ENCODE results near the gene ACRBP. TPM values are rescaled to one million over a fixed set of nuclear protein-coding genes. Genes with fewer than 3 reads are reported as not detected.
"Not testable (repeated sequence)": the region's sequence is repeated elsewhere in the genome, so short reads cannot be mapped to it uniquely, and the experiment has no call there.

ACRBP gene
- total and polyA plus RNA-seq, 11 donors: 0.32 to 7.2 (median 0.74) TPM; not detected in 1

- H3K4me1 ChIP-seq: peaks cover 9 to 48% (median 41%) of the 10 kb centered on the region in 12 donors
- DNase-seq (peak; percentile 64 to 80 (median 77)), ATAC-seq (peak in 2 of 4 donors; percentile 2 to 10)
- TF ChIP-seq POLR2A (IDR thresholded peaks at IDR 0.05) (no peak), CTCF (IDR thresholded peaks at IDR 0.05) (no peak)
- WGBS, 4 donors: 17 to 26% (median 22%) methylated on average over 5 to 6 of the region's 6 CpGs
- intact Hi-C loops (cut with DNase I): loop anchor here in 3 of 10 donors (5.0 kb wide), 2 partner anchors 36 to 41 kb away; partner anchors contain the start of gene NOP2 (in 2 of the 3)
- peaks cover 0 to under 1% (median 0%) of the 10 kb centered on the region in 12 donors for H3K9me3 ChIP-seq
- peaks cover 0 to 63% (median 47%) of the 10 kb centered on the region in 9 donors for H3K36me3 ChIP-seq
- peak overlapping the region in 10 of 12 donors; percentile 30 to 100 (median 54) for H3K27ac ChIP-seq
- H3K27me3 ChIP-seq: no peaks in the 10 kb centered on the region
- H3K4me3 ChIP-seq: peak overlapping the region in 8 of 12 donors; percentile 10 to 97 (median 52)
Observed at GRCh38 chr12:6603095-6603567, 44.1 kb downstream of the ACRBP start.

DNA sequence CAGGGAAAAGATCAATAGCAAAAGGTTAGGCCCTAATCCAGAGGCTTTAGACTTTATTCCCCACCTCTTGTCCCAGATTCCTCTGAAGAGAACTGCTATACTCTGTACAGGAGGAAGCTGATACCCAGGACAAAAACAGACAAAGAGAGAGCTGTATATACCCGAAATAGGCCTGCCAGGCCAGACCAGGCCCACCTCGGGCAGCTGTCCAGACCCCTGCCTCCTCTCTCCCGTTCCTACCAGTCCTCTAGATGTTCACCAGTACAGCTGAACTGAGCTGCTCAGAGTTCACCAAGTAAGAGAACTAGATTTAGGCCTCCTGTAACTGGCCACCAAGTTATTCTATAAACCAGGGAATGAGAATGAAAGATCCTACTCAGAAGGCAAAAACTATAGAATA is 44.7 kb downstream of the ACRBP start:
- no peak for ATAC-seq
- H3K4me1 ChIP-seq: peaks cover 9 to 43% (median 40%) of the 10 kb centered on the region in 12 donors
- peak overlapping the region in 10 of 12 donors; percentile 2 to 100 (median 49) for H3K27ac ChIP-seq
- intact Hi-C loops (cut with DNase I): loop anchor here in 3 of 10 donors (5.0 kb wide), 2 partner anchors 35 to 40 kb away; partner anchors contain the start of gene NOP2 (in 2 of the 3)
- no peak for DNase-seq
- no peaks in the 10 kb centered on the region for H3K27me3 ChIP-seq
- TF ChIP-seq CTCF (IDR thresholded peaks at IDR 0.05) (no peak), POLR2A (IDR thresholded peaks at IDR 0.05) (no peak)
- H3K36me3 ChIP-seq: peaks cover 0 to 69% (median 53%) of the 10 kb centered on the region in 9 donors
- H3K4me3 ChIP-seq: peak overlapping the region in 2 of 12 donors; percentile 25 to 80
- H3K9me3 ChIP-seq: no peaks in the 10 kb centered on the region
- WGBS, 4 donors: 30 to 44% (median 41%) methylated on average over 3 of the region's 3 CpGs

DNA sequence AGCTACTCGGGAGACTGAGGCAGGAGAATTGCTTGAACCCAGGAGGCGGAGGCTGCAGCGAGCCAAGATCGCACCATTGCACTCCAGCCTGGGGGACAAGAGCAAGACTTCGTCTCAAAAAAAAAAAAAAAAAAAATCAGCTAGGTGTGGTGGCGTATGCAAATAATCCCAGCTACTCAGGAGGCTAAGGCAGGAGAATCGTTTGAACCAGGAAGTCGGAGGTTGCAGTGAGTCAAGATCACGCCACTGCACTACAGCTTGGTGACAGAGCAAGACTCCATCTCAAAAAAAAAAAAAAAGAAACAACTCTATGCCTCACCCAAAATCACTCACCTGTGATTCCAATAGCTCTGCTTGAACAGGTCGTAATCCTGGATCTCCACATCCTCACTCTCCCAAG is 51.6 kb downstream of the ACRBP start:
- ATAC-seq; intact Hi-C loops (cut with DNase I); H3K27me3 ChIP-seq; DNase-seq; H3K4me3 ChIP-seq; H3K4me1 ChIP-seq; H3K9me3 ChIP-seq; H3K27ac ChIP-seq: not testable (repeated sequence)
- peaks cover 11 to 100% (median 100%) of the 10 kb centered on the region in 9 donors for H3K36me3 ChIP-seq
- WGBS, 4 donors: 87 to 92% (median 88%) methylated on average over 10 of the region's 10 CpGs

DNA sequence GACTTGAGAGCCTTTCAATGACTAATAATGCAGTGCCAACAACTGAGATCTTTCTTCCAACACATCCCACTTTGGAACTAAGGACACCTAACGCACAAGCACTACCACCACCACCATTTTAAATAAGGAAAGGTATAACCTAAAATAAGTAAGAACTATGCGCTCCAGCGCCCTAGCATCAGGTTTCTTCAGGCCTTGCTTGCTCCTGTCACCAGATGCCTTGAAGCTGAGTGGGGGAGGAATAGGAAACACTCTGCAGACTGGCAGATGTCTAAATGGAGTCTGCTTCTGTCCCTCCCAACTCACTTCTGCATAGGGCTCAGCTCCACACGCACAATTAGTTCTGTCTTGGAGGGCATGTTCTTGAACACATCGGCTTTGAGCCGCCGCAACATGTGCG is 55.1 kb downstream of the ACRBP start:
- H3K9me3 ChIP-seq: no peaks in the 10 kb centered on the region
- no peaks in the 10 kb centered on the region for H3K27me3 ChIP-seq
- intact Hi-C loops (cut with DNase I): no loop called here
- H3K36me3 ChIP-seq: peaks cover 11 to 100% (median 100%) of the 10 kb centered on the region in 9 donors
- ATAC-seq: no peak
- H3K4me3 ChIP-seq: no peak overlapping the region
- no peak overlapping the region for H3K27ac ChIP-seq
- no peak for DNase-seq
- peaks cover 0 to 8% (median 0%) of the 10 kb centered on the region in 12 donors for H3K4me1 ChIP-seq
- no peak for TF ChIP-seq CTCF (IDR thresholded peaks at IDR 0.05)
- no peak for TF ChIP-seq POLR2A (IDR thresholded peaks at IDR 0.05)
- 89 to 93% (median 91%) methylated on average over 8 of the region's 8 CpGs for WGBS, 4 donors

Other genes starting within 250 kb of the ACRBP start
- gene CD27, start 202.5 kb downstream of the ACRBP start, total RNA-seq: 1 to 10 TPM in 1 of 9 donors, under 1 TPM in 3, not detected in 5; 0.27 to 5.3 (median 0.42) TPM
- under 1 TPM in 1 of 2 donors, not detected in 1; 0.19 TPM for gene CD27, start 202.5 kb downstream of the ACRBP start, polyA plus RNA-seq
- gene TAPBPL, start 195.4 kb downstream of the ACRBP start, total RNA-seq: 10 to 100 TPM in 8 of 9 donors, 1 to 10 TPM in 1; 6.9 to 55.6 (median 14.1) TPM
- gene TAPBPL, start 195.4 kb downstream of the ACRBP start, polyA plus RNA-seq: 10 to 100 TPM in 1 of 2 donors, 1 to 10 TPM in 1; 5.4 to 10.2 TPM
- gene VAMP1, start 176.8 kb downstream of the ACRBP start, total RNA-seq: 1 to 10 TPM; 2.1 to 8.3 (median 3.4) TPM
- gene VAMP1, start 176.8 kb downstream of the ACRBP start, polyA plus RNA-seq: 1 to 10 TPM; 2.7 to 6.2 TPM
- gene MRPL51, start 154.2 kb downstream of the ACRBP start, total RNA-seq: 100 to 1,000 TPM in 8 of 9 donors, 10 to 100 TPM in 1; 95.6 to 300 (median 228) TPM
- 100 to 1,000 TPM; 164 to 210 TPM for gene MRPL51, start 154.2 kb downstream of the ACRBP start, polyA plus RNA-seq
- 10 to 100 TPM in 8 of 9 donors, 1 to 10 TPM in 1; 8.4 to 22.4 (median 11.3) TPM for gene NCAPD2, start 153.3 kb downstream of the ACRBP start, total RNA-seq
- gene NCAPD2, start 153.3 kb downstream of the ACRBP start, polyA plus RNA-seq: 1 to 10 TPM; 3.3 to 8.1 TPM
- gene GAPDH, start 112.9 kb downstream of the ACRBP start, total RNA-seq: 1,000 to 10,000 TPM; 3,379 to 7,430 (median 4,887) TPM
- 1,000 to 10,000 TPM; 4,589 to 6,374 TPM for gene GAPDH, start 112.9 kb downstream of the ACRBP start, polyA plus RNA-seq
- gene IFFO1, start 91.4 kb downstream of the ACRBP start, total RNA-seq: 10 to 100 TPM; 13.2 to 27.5 (median 15.0) TPM
- gene IFFO1, start 91.4 kb downstream of the ACRBP start, polyA plus RNA-seq: 10 to 100 TPM; 10.3 to 15.4 TPM
- gene NOP2, start 79.1 kb downstream of the ACRBP start, total RNA-seq: 10 to 100 TPM; 12.9 to 23.8 (median 16.5) TPM
- gene NOP2, start 79.1 kb downstream of the ACRBP start, polyA plus RNA-seq: 10 to 100 TPM; 15.4 to 30.1 TPM
- 100 to 1,000 TPM; 131 to 237 (median 160) TPM for gene CHD4, start 40.1 kb downstream of the ACRBP start, total RNA-seq
- 100 to 1,000 TPM; 144 to 189 TPM for gene CHD4, start 40.1 kb downstream of the ACRBP start, polyA plus RNA-seq
- gene LPAR5, start 11.5 kb downstream of the ACRBP start, total RNA-seq: 10 to 100 TPM in 1 of 9 donors, 1 to 10 TPM in 8; 3.7 to 11.7 (median 4.8) TPM
- 1 to 10 TPM; 3.5 to 4.7 TPM for gene LPAR5, start 11.5 kb downstream of the ACRBP start, polyA plus RNA-seq
- 10 to 100 TPM; 17.4 to 39.0 (median 24.7) TPM for gene ING4, start 15.7 kb upstream of the ACRBP start, total RNA-seq
- gene ING4, start 15.7 kb upstream of the ACRBP start, polyA plus RNA-seq: 10 to 100 TPM; 14.6 to 23.6 TPM
- 10 to 100 TPM; 19.4 to 38.1 (median 25.2) TPM for gene ZNF384, start 41.9 kb upstream of the ACRBP start, total RNA-seq
- gene ZNF384, start 41.9 kb upstream of the ACRBP start, polyA plus RNA-seq: 10 to 100 TPM; 15.0 to 29.7 TPM
- under 1 TPM in 3 of 9 donors, not detected in 6; 0.11 to 0.32 (median 0.22) TPM for gene PIANP, start 53.4 kb upstream of the ACRBP start, total RNA-seq
- gene PIANP, start 53.4 kb upstream of the ACRBP start, polyA plus RNA-seq: under 1 TPM; 0.15 to 0.28 TPM
- 10 to 100 TPM; 56.7 to 96.4 (median 82.6) TPM for gene COPS7A, start 76.6 kb upstream of the ACRBP start, total RNA-seq
- 100 to 1,000 TPM in 1 of 2 donors, 10 to 100 TPM in 1; 54.1 to 108 TPM for gene COPS7A, start 76.6 kb upstream of the ACRBP start, polyA plus RNA-seq
- gene MLF2, start 105.7 kb upstream of the ACRBP start, total RNA-seq: 100 to 1,000 TPM; 126 to 207 (median 152) TPM
- gene MLF2, start 105.7 kb upstream of the ACRBP start, polyA plus RNA-seq: 100 to 1,000 TPM; 136 to 231 TPM
- 100 to 1,000 TPM in 5 of 9 donors, 10 to 100 TPM in 4; 72.9 to 227 (median 100) TPM for gene PTMS, start 118.9 kb upstream of the ACRBP start, total RNA-seq
- gene PTMS, start 118.9 kb upstream of the ACRBP start, polyA plus RNA-seq: 100 to 1,000 TPM; 274 to 331 TPM
- gene LAG3, start 125.1 kb upstream of the ACRBP start, total RNA-seq: 1 to 10 TPM in 2 of 9 donors, under 1 TPM in 3, not detected in 4; 0.10 to 1.5 (median 0.43) TPM
- gene LAG3, start 125.1 kb upstream of the ACRBP start, polyA plus RNA-seq: under 1 TPM; 0.03 to 0.34 TPM
- gene CD4, start 142.1 kb upstream of the ACRBP start, total RNA-seq: 10 to 100 TPM in 2 of 9 donors, 1 to 10 TPM in 7; 3.0 to 71.9 (median 5.4) TPM
- gene CD4, start 142.1 kb upstream of the ACRBP start, polyA plus RNA-seq: 1 to 10 TPM; 1.1 to 3.2 TPM
- gene GPR162, start 174.4 kb upstream of the ACRBP start, total RNA-seq: 1 to 10 TPM; 1.8 to 5.2 (median 2.9) TPM
- gene GPR162, start 174.4 kb upstream of the ACRBP start, polyA plus RNA-seq: 1 to 10 TPM; 4.4 to 7.7 TPM
- 10 to 100 TPM in 7 of 9 donors, 1 to 10 TPM in 2; 4.2 to 26.7 (median 16.6) TPM for gene P3H3, start 181.0 kb upstream of the ACRBP start, total RNA-seq
- 10 to 100 TPM; 11.5 to 29.9 TPM for gene P3H3, start 181.0 kb upstream of the ACRBP start, polyA plus RNA-seq
- 10 to 100 TPM in 2 of 9 donors, 1 to 10 TPM in 6, under 1 TPM in 1; 0.64 to 12.4 (median 6.2) TPM for gene GNB3, start 193.5 kb upstream of the ACRBP start, total RNA-seq
- 1 to 10 TPM; 1.9 to 6.2 TPM for gene GNB3, start 193.5 kb upstream of the ACRBP start, polyA plus RNA-seq
- gene CDCA3, start 203.9 kb upstream of the ACRBP start, total RNA-seq: 1 to 10 TPM in 1 of 9 donors, under 1 TPM in 7, not detected in 1; 0.44 to 8.3 (median 0.96) TPM
- under 1 TPM; 0.42 to 0.65 TPM for gene CDCA3, start 203.9 kb upstream of the ACRBP start, polyA plus RNA-seq
- 10 to 100 TPM; 42.0 to 96.8 (median 61.6) TPM for gene USP5, start 204.7 kb upstream of the ACRBP start, total RNA-seq
- gene USP5, start 204.7 kb upstream of the ACRBP start, polyA plus RNA-seq: 10 to 100 TPM; 23.4 to 52.8 TPM
- 1,000 to 10,000 TPM in 1 of 9 donors, 100 to 1,000 TPM in 8; 600 to 1,024 (median 730) TPM for gene TPI1, start 220.1 kb upstream of the ACRBP start, total RNA-seq
- 1,000 to 10,000 TPM in 1 of 2 donors, 100 to 1,000 TPM in 1; 648 to 1,605 TPM for gene TPI1, start 220.1 kb upstream of the ACRBP start, polyA plus RNA-seq
- 1 to 10 TPM; 2.3 to 6.6 (median 3.1) TPM for gene SPSB2, start 225.9 kb upstream of the ACRBP start, total RNA-seq
- gene SPSB2, start 225.9 kb upstream of the ACRBP start, polyA plus RNA-seq: 1 to 10 TPM; 4.4 to 4.6 TPM